Breast epithelium (tissue), 4 donors: ENCODE results near the gene DLG1. TPM values are rescaled to one million over a fixed set of nuclear protein-coding genes. Genes with fewer than 3 reads are reported as not detected.
"Not testable (repeated sequence)": the region's sequence is repeated elsewhere in the genome, so short reads cannot be mapped to it uniquely, and the experiment has no call there.

Experiments used
- DNase-seq, 2 donors: peaks; one replicate each; pipeline ENCODE4 v3.0.0-alpha.2; 2019; ENCODE audit warnings: low spot score in 2 of 2
- H3K27ac ChIP-seq, 2 donors: fragments of 200-600 bp; sonication (generic) in 1 of 2; one replicate each; pipeline ENCODE4 v1.5.1; 2016 to 2019; ENCODE audit warnings: mild to moderate bottlenecking in 1 of 2
- H3K27me3 ChIP-seq, 2 donors: fragments of 200-600 bp; sonication (generic) in 1 of 2; one replicate each; pipeline versions ENCODE4 v1.5.1 to v1.6.0; 2017 to 2019; ENCODE audit warnings: control low read depth in 1 of 2, mild to moderate bottlenecking in 1 of 2
- H3K36me3 ChIP-seq: fragments of 200-600 bp; one replicate; pipeline ENCODE4 v1.5.1; 2019
- H3K4me1 ChIP-seq, 2 donors: fragments of 200-600 bp; sonication (generic); one replicate each; pipeline ENCODE4 v1.5.1; 2016 to 2019; ENCODE audit warnings: control low read depth in 1 of 2
- H3K4me3 ChIP-seq, 3 donors: fragments of 200-600 bp; sonication (generic); 1 replicate in 2 of 3; 2 replicates in 1 of 3; pipeline ENCODE4 v1.5.1; 2016 to 2019; ENCODE audit warnings: mild to moderate bottlenecking in 3 of 3, moderate library complexity in 2 of 3
- H3K9me3 ChIP-seq, 2 donors: fragments of 200-600 bp; sonication (generic) in 1 of 2; one replicate each; pipeline ENCODE4 v1.5.1; 2016 to 2019; ENCODE audit warnings: control low read depth in 1 of 2
- CTCF ChIP-seq, 3 donors: fragments of 450-650 bp; IDR thresholded peaks; one replicate each; pipeline ENCODE4 v1.5.1; 2016 to 2017; ENCODE audit warnings: antibody characterized with exemption in 3 of 3, mild to moderate bottlenecking in 3 of 3, moderate library complexity in 3 of 3
- POLR2A ChIP-seq: fragments of 450-650 bp; IDR thresholded peaks from one replicate; pipeline ENCODE4 v1.6.1; 2016; ENCODE audit warnings: antibody characterized with exemption, mild to moderate bottlenecking, moderate library complexity
- POLR2AphosphoS5 ChIP-seq, 3 donors: sonication (generic); formaldehyde crosslinking; IDR thresholded peaks; one replicate each; pipeline ENCODE4 v1.6.1; 2017; ENCODE audit warnings: antibody characterized with exemption in 3 of 3
- intact Hi-C: fragments of 100-400 bp; cut with DNase I; formaldehyde crosslinking; loops from one replicate; pipeline ENCODE4 v1.15.1; 2023; ENCODE audit warnings: low total_unique reads
- total RNA-seq, 3 donors: library from RNA; depleted of rRNA; stranded (reverse); fragments of >200 nt; gene quantifications; one replicate each; pipeline ENCODE4 v1.1.0, GENCODE V29; 2016

The DLG1 gene
- total RNA-seq, 3 donors from 2014 or later = 76.0 to 100 (median 76.7) TPM

DNA sequence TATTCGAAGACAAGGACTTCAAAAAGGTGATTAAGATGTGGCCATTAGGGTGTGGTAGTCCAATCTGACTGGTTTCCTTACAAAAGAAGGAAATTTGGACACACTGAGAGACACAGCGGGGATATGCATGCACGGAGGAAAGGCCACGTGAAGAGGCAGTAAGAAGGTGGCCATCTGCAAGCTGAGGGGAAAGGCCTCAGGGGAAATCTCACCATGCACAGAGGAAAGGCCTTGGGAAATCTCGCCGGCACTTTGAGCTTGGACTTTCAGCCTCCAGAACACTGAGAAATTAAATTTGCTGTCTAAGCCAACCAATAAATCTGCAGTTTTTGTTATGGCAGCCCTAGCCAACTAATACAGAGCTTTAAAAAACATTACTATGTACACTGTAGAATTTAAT lies 78.8 kb downstream of the DLG1 start:
- Histone ChIP-seq H3K27me3 (no peaks in the 10 kb centered on the region), H3K4me1 (no peaks in the 10 kb centered on the region), H3K27ac (no peak overlapping the region), H3K36me3 (no peaks in the 10 kb centered on the region), H3K4me3 (no peak overlapping the region), H3K9me3 (no peaks in the 10 kb centered on the region)
- DNase-seq = no peak
- TF ChIP-seq POLR2AphosphoS5 (IDR thresholded peaks at IDR 0.05) (no peak), POLR2A (no peak), CTCF (IDR thresholded peaks at IDR 0.05) (no peak)
- intact Hi-C loops = no loop called here

DNA sequence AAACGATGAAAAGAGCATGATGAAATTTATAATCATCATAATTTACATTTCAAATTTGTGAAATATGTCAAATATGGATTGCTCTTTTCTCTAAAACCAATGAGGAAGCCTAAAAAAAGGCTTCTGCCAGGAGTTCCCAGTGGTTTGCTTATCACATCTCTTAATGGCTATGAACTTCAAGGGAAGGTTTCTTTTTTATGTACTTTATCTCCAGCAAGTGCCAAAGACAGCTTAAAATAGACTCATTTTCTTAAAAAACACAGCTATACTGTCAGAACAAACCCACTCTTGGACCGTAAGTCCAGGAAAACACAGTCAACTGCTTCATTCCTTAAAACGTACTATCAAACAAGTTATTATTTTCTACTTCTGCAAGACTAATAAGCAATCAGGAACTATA lies 80.2 kb downstream of the DLG1 start:
- Histone ChIP-seq H3K9me3 (no peaks in the 10 kb centered on the region), H3K27me3 (no peaks in the 10 kb centered on the region), H3K4me1 (no peaks in the 10 kb centered on the region), H3K27ac (no peak overlapping the region), H3K4me3 (no peak overlapping the region), H3K36me3 (no peaks in the 10 kb centered on the region)
- intact Hi-C loops = no loop called here
- TF ChIP-seq CTCF (IDR thresholded peaks at IDR 0.05) (no peak), POLR2A (no peak), POLR2AphosphoS5 (IDR thresholded peaks at IDR 0.05) (no peak)
- DNase-seq = no peak

DNA sequence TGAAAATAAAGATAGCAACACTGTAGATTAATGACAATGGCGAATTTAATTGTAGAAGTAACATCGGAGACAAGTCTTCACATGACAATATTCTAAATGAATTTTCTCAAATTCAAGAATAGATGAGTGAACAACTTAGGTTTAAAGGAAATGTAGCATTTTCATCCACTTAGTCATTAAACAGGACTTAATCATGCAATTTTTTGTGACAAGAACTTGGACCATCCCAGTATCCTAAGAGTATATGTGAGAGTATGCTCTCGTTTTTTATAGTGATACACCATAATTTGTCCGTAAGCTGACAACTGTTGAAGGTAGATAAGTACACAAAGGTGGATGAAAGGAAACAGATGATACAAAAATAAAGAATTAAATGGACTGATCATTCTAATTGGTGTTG lies 81.5 kb downstream of the DLG1 start:
- H3K27me3 ChIP-seq = no peaks in the 10 kb centered on the region
- no peaks in the 10 kb centered on the region for H3K4me1 ChIP-seq
- DNase-seq = no peak
- H3K36me3 ChIP-seq = no peaks in the 10 kb centered on the region
- no peak overlapping the region for H3K4me3 ChIP-seq
- H3K27ac ChIP-seq = no peak overlapping the region
- no peaks in the 10 kb centered on the region for H3K9me3 ChIP-seq
- no peak for TF ChIP-seq CTCF (IDR thresholded peaks at IDR 0.05)
- no peak for TF ChIP-seq POLR2A
- no peak for TF ChIP-seq POLR2AphosphoS5 (IDR thresholded peaks at IDR 0.05)
- intact Hi-C loops = no loop called here

DNA sequence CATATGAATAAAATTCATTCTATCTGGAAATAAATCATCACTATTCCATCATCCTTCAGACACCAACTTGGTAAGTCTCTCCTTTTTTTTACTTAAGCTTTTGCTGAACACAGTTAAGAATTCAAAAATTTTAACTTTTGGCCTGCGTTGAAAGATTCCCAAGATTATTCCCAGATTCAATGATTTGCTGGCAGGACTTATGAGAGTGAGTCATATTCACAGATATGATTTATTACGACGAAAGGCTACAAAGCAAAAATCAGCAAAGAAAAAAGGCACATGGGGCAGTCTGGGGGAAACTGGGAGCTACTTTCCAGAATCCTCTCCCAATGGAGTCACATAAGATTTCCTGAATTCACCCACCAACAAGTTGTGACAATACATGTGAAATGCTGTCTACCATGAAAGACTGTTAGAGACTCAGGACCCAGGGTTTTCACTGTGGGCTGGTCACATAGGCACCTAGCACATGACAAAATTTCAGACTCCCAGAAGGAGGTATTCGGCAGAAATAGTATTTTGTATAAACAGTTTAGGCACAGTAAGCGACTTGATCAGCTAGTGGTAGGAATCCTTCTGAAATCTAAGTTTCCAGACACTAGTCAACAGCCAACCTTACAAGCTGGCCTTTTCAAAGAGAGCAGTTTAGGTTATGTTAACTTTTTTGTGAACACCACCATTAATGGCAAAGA lies 82.1 kb downstream of the DLG1 start:
- peak overlapping the region; percentile 26 to 40 for H3K27ac ChIP-seq
- no peaks in the 10 kb centered on the region for H3K9me3 ChIP-seq
- no peak overlapping the region for H3K4me3 ChIP-seq
- intact Hi-C loops = no loop called here
- H3K27me3 ChIP-seq = no peaks in the 10 kb centered on the region
- no peak for DNase-seq
- H3K4me1 ChIP-seq = no peaks in the 10 kb centered on the region
- H3K36me3 ChIP-seq = no peaks in the 10 kb centered on the region
- peak in 1 of 3 donors; percentile 17 for TF ChIP-seq POLR2AphosphoS5 (IDR thresholded peaks at IDR 0.05)
- no peak for TF ChIP-seq POLR2A
- TF ChIP-seq CTCF (IDR thresholded peaks at IDR 0.05) = no peak

- Histone ChIP-seq H3K27me3 (no peaks in the 10 kb centered on the region), H3K9me3 (no peaks in the 10 kb centered on the region), H3K4me1 (no peaks in the 10 kb centered on the region), H3K27ac (no peak overlapping the region), H3K36me3 (no peaks in the 10 kb centered on the region), H3K4me3 (no peak overlapping the region)
- intact Hi-C loops = no loop called here
- TF ChIP-seq POLR2AphosphoS5 (IDR thresholded peaks at IDR 0.05) (no peak), POLR2A (no peak), CTCF (IDR thresholded peaks at IDR 0.05) (no peak)
- DNase-seq = no peak
Measured at GRCh38 chr3:197212290-197212689, 86.1 kb downstream of the DLG1 start.

DNA sequence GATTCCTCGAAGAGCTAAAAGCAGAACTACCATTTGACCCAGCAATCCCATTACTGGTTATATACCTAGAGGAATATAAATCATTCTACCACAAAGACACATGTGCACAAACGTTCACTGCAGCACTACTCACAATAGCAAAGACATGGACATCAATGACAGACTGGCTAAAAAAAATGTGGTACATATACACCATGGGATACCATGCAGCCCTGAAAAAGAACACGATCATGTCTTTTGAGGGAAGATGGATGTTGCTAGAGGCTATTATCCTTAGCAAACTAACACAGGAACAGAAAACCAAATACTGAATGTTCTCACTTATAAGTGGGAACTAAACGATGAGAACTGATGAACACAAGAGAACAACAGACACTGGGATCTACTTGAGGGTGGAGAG lies 86.7 kb downstream of the DLG1 start:
- H3K9me3 ChIP-seq, H3K27ac ChIP-seq, H3K4me3 ChIP-seq, H3K36me3 ChIP-seq, intact Hi-C loops, H3K27me3 ChIP-seq, DNase-seq, H3K4me1 ChIP-seq: not testable (repeated sequence)
